H9 (cell line): Measurements from ENCODE around the gene RHBDD1. TPM values are rescaled to one million over a fixed set of nuclear protein-coding genes. Genes with fewer than 3 reads are reported as not detected.

Source experiments
- DNase-seq: peaks from one replicate; pipeline ENCODE4 v3.0.0-alpha.2; 2017
- H2AFZ ChIP-seq: one replicate; pipeline ENCODE4 v1.6.1; 2013; ENCODE audit warnings: mild to moderate bottlenecking, low read length, control low read depth, moderate library complexity
- H2AK5ac ChIP-seq: 2 replicates; pipeline ENCODE4 v1.6.1; 2013; ENCODE audit warnings: low read length, control low read depth, mixed read lengths; ENCODE audit not compliant: insufficient read length
- H2BK120ac ChIP-seq: one replicate; pipeline ENCODE4 v1.6.1; 2013; ENCODE audit warnings: low read depth, mild to moderate bottlenecking, low read length, control low read depth, inconsistent platforms; ENCODE audit not compliant: poor library complexity, severe bottlenecking
- H2BK12ac ChIP-seq: 2 replicates; pipeline ENCODE4 v1.6.1; 2013; ENCODE audit warnings: low read length, control low read depth, mixed read lengths, low read depth; ENCODE audit not compliant: insufficient read length
- H2BK15ac ChIP-seq: 2 replicates; pipeline ENCODE4 v1.6.1; 2013; ENCODE audit warnings: low read depth, low read length, control low read depth
- H2BK20ac ChIP-seq: one replicate; pipeline ENCODE4 v1.6.1; 2013; ENCODE audit warnings: low read depth, mild to moderate bottlenecking, low read length, control low read depth, inconsistent platforms; ENCODE audit not compliant: poor library complexity, severe bottlenecking
- H2BK5ac ChIP-seq: 2 replicates; pipeline ENCODE4 v1.6.1; 2013; ENCODE audit warnings: low read length, control low read depth, mixed read lengths; ENCODE audit not compliant: insufficient read length
- H3K14ac ChIP-seq: 2 replicates; pipeline ENCODE4 v1.6.1; 2013; ENCODE audit warnings: low read length, control low read depth; ENCODE audit not compliant: insufficient read depth
- H3K18ac ChIP-seq: 2 replicates; pipeline ENCODE4 v1.6.1; 2013; ENCODE audit warnings: low read depth, mild to moderate bottlenecking, mixed read lengths, low read length, control low read depth; ENCODE audit not compliant: insufficient read length
- H3K23ac ChIP-seq: 2 replicates; pipeline ENCODE4 v1.6.1; 2013; ENCODE audit warnings: low read length, control low read depth, mixed read lengths, low read depth; ENCODE audit not compliant: insufficient read length
- H3K23me2 ChIP-seq: 2 replicates; pipeline ENCODE4 v1.6.1; 2013; ENCODE audit warnings: low read depth, mild to moderate bottlenecking, mixed read lengths, low read length, control low read depth; ENCODE audit not compliant: insufficient read length, poor library complexity, severe bottlenecking
- H3K27ac ChIP-seq: 2 replicates; pipeline ENCODE4 v1.5.1; 2013; ENCODE audit warnings: low read length, control low read depth, mixed read lengths, low read depth; ENCODE audit not compliant: insufficient read length
- H3K27me3 ChIP-seq: 2 replicates; pipeline ENCODE4 v1.6.1; 2013; ENCODE audit warnings: low read length, control low read depth, inconsistent platforms; ENCODE audit not compliant: insufficient read depth
- H3K4ac ChIP-seq: 2 replicates; pipeline ENCODE4 v1.6.1; 2013; ENCODE audit warnings: low read depth, mild to moderate bottlenecking, control low read depth, inconsistent platforms, low read length, moderate library complexity
- H3K4me1 ChIP-seq: 2 replicates; pipeline ENCODE4 v1.6.1; 2013; ENCODE audit warnings: low read length, control low read depth, inconsistent platforms; ENCODE audit not compliant: insufficient read depth
- H3K4me2 ChIP-seq: 2 replicates; pipeline ENCODE4 v1.6.1; 2013; ENCODE audit warnings: low read length, control low read depth, mixed read lengths; ENCODE audit not compliant: insufficient read length, insufficient read depth
- H3K56ac ChIP-seq: 2 replicates; pipeline ENCODE4 v1.6.1; 2013; ENCODE audit warnings: low read depth, mild to moderate bottlenecking, mixed read lengths, low read length, control low read depth; ENCODE audit not compliant: insufficient read length
- H3K79me1 ChIP-seq: 2 replicates; pipeline ENCODE4 v1.6.1; 2013; ENCODE audit warnings: low read depth, mild to moderate bottlenecking, moderate library complexity, low read length, control low read depth, inconsistent platforms; ENCODE audit not compliant: insufficient read depth, poor library complexity, severe bottlenecking
- H3K79me2 ChIP-seq: 2 replicates; pipeline ENCODE4 v1.6.1; 2013; ENCODE audit warnings: low read length, control low read depth, inconsistent platforms; ENCODE audit not compliant: insufficient read depth
- H3K9ac ChIP-seq: 2 replicates; pipeline ENCODE4 v1.6.1; 2013; ENCODE audit warnings: low read length, control low read depth, mixed read lengths; ENCODE audit not compliant: insufficient read length; ENCODE audit errors: extremely low read depth
- H3K9me3 ChIP-seq: one replicate; pipeline ENCODE4 v1.6.1; 2013; ENCODE audit warnings: low read depth, low read length, inconsistent platforms; ENCODE audit not compliant: control insufficient read depth
- H3T11ph ChIP-seq: one replicate; pipeline ENCODE4 v1.6.1; 2013; ENCODE audit warnings: mild to moderate bottlenecking, low read length, control low read depth, inconsistent platforms
- H4K20me1 ChIP-seq: one replicate; pipeline ENCODE4 v1.6.1; 2013; ENCODE audit not compliant: control insufficient read depth, insufficient read length, insufficient read depth
- H4K5ac ChIP-seq: 2 replicates; pipeline ENCODE4 v1.6.1; 2013; ENCODE audit warnings: low read depth, mild to moderate bottlenecking, mixed read lengths, low read length, control low read depth; ENCODE audit not compliant: insufficient read length
- H4K8ac ChIP-seq: replicated peaks from 2 replicates; pipeline ENCODE4 v1.6.1; 2013; ENCODE audit warnings: low read length, control low read depth, mixed read lengths, low read depth; ENCODE audit not compliant: insufficient read length
- H4K91ac ChIP-seq: 2 replicates; pipeline ENCODE4 v1.6.1; 2013; ENCODE audit warnings: low read depth, mild to moderate bottlenecking, moderate library complexity, mixed read lengths, low read length, control low read depth; ENCODE audit not compliant: insufficient read length
- H3K27ac Mint-ChIP-seq, 3 experiments: 2 replicates in 2 of 3; 3 replicates in 1 of 3; pipeline ENCODE4 v1.8.0; 2020 to 2021; ENCODE audit warnings: mixed read lengths in 3 of 3, mild to moderate bottlenecking in 1 of 3, moderate library complexity in 1 of 3
- H3K27me3 Mint-ChIP-seq: 2 replicates; pipeline ENCODE4 v1.8.0; 2021; ENCODE audit warnings: low read depth, mild to moderate bottlenecking, moderate library complexity, mixed read lengths
- H3K36me3 Mint-ChIP-seq, 3 experiments: 2 replicates in 2 of 3; 3 replicates in 1 of 3; pipeline ENCODE4 v1.8.0; 2020 to 2021; ENCODE audit warnings: low read depth in 3 of 3, mixed read lengths in 3 of 3; ENCODE audit not compliant: insufficient read depth in 1 of 3
- H3K4me1 Mint-ChIP-seq, 2 experiments: 2 replicates each; pipeline ENCODE4 v1.8.0; 2020; ENCODE audit warnings: mixed read lengths in 2 of 2
- H3K4me3 Mint-ChIP-seq, 2 experiments: 2 replicates in 1 of 2; 3 replicates in 1 of 2; pipeline ENCODE4 v1.8.0; 2020 to 2021; ENCODE audit warnings: mild to moderate bottlenecking in 2 of 2, mixed read lengths in 2 of 2, moderate library complexity in 1 of 2
- H3K9me3 Mint-ChIP-seq, 2 experiments: 2 replicates in 1 of 2; 3 replicates in 1 of 2; pipeline ENCODE4 v1.8.0; 2020; ENCODE audit warnings: mild to moderate bottlenecking in 2 of 2, mixed read lengths in 2 of 2, moderate library complexity in 1 of 2
- WGBS: extraction: QIAGEN DNeasy Blood & Tissue Kit; methylation state at CpG from one replicate; pipeline ENCODE4 v1.1.7; 2013; ENCODE audit warnings: missing lambda C conversion rate, low lambda C conversion rate, mixed read lengths; ENCODE audit not compliant: insufficient read length; ENCODE audit errors: extremely low coverage; 5-methylcytosine and 5-hydroxymethylcytosine counted together
- total RNA-seq: library from RNA; stranded (reverse); gene quantifications from 2 replicates; pipeline ENCODE4 v1.2.1, GENCODE V29; 2021
- TF ChIP-seq, protein P1 (sequence below): fragments of 200-600 bp; sonication (generic); conservative IDR thresholded peaks from 3 replicates; pipeline ENCODE4 v1.8.0; 2021; ENCODE audit warnings: antibody characterized with exemption, mild to moderate bottlenecking

Gene RHBDD1
- total RNA-seq, 1 experiment from 2014 or later = 24.9 TPM

DNA sequence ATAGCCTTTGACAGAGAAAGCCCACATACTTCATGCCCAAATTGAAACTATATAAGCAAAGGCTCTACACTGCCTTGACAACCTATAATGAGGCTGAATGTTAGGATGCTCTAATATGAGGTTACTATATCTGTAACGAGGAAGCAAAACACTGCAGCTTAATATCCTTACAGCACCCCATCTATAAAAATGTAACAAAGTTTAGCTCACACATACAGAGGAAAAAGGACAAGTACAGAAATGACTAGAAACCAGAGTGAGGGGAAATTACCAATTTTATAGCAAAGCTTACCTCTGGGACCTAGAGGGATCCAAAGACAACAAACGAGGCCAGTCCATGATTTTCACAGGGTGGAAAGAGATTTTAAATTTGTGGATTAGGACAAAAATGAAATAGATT lies 189.7 kb downstream of the RHBDD1 start:
- Histone ChIP-seq H3K56ac (no peak overlapping the region), H3K9ac (no peak overlapping the region), H3K9me3 (no peaks in the 10 kb centered on the region), H3K4me2 (no peak overlapping the region), H3T11ph (no peak overlapping the region), H3K4me1 (no peaks in the 10 kb centered on the region), H3K23ac (no peak overlapping the region), H2BK12ac (no peak overlapping the region), H4K91ac (no peak overlapping the region), H2BK120ac (no peak overlapping the region), H3K18ac (no peak overlapping the region), H4K8ac (no peak overlapping the region), H3K79me1 (no peaks in the 10 kb centered on the region), H3K14ac (no peak overlapping the region), H2BK20ac (no peak overlapping the region), H3K79me2 (no peaks in the 10 kb centered on the region), H4K20me1 (no peaks in the 10 kb centered on the region), H3K23me2 (no peaks in the 10 kb centered on the region), H3K27me3 (no peaks in the 10 kb centered on the region), H2AK5ac (no peak overlapping the region), H2BK5ac (no peak overlapping the region), H2BK15ac (no peak overlapping the region), H4K5ac (no peak overlapping the region), H3K27ac (no peak overlapping the region), H2AFZ (no peak overlapping the region), H3K4ac (no peak overlapping the region)
- no CpG with 5 or more reads among the region's 2 CpGs for WGBS
- DNase-seq = no peak
- H3K4me3 Mint-ChIP-seq = no peak overlapping the region
- H3K27ac Mint-ChIP-seq = no peak overlapping the region
- peaks cover 7 to 8% of the 10 kb centered on the region in 2 experiments; a peak in 2 of 4 replicates for H3K4me1 Mint-ChIP-seq
- no peaks in the 10 kb centered on the region for H3K36me3 Mint-ChIP-seq
- no peaks in the 10 kb centered on the region for H3K27me3 Mint-ChIP-seq
- TF ChIP-seq, protein P1, sequence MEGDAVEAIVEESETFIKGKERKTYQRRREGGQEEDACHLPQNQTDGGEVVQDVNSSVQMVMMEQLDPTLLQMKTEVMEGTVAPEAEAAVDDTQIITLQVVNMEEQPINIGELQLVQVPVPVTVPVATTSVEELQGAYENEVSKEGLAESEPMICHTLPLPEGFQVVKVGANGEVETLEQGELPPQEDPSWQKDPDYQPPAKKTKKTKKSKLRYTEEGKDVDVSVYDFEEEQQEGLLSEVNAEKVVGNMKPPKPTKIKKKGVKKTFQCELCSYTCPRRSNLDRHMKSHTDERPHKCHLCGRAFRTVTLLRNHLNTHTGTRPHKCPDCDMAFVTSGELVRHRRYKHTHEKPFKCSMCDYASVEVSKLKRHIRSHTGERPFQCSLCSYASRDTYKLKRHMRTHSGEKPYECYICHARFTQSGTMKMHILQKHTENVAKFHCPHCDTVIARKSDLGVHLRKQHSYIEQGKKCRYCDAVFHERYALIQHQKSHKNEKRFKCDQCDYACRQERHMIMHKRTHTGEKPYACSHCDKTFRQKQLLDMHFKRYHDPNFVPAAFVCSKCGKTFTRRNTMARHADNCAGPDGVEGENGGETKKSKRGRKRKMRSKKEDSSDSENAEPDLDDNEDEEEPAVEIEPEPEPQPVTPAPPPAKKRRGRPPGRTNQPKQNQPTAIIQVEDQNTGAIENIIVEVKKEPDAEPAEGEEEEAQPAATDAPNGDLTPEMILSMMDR = no peak
- no peaks in the 10 kb centered on the region for H3K9me3 Mint-ChIP-seq
